ENCODE data around the gene WDPCP.
"Not testable (repeated sequence)": the region's sequence is repeated elsewhere in the genome, so short reads cannot be mapped to it uniquely, and the experiment has no call there.

The WDPCP gene, protein sequence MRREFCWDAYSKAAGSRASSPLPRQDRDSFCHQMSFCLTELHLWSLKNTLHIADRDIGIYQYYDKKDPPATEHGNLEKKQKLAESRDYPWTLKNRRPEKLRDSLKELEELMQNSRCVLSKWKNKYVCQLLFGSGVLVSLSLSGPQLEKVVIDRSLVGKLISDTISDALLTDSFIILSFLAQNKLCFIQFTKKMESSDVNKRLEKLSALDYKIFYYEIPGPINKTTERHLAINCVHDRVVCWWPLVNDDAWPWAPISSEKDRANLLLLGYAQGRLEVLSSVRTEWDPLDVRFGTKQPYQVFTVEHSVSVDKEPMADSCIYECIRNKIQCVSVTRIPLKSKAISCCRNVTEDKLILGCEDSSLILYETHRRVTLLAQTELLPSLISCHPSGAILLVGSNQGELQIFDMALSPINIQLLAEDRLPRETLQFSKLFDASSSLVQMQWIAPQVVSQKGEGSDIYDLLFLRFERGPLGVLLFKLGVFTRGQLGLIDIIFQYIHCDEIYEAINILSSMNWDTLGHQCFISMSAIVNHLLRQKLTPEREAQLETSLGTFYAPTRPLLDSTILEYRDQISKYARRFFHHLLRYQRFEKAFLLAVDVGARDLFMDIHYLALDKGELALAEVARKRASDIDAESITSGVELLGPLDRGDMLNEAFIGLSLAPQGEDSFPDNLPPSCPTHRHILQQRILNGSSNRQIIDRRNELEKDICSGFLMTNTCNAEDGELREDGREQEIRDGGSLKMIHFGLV

GRCh38 chr2:63588385-63589147, at the start of gene WDPCP, which contains the start of gene MDH1:
Gene WDPCP, minus strand, starts transcription at chr2:63588477. Its CDS starts 206 bp downstream, at chr2:63588271.
Gene MDH1, plus strand, starts transcription at chr2:63588963. Its CDS starts 81 bp downstream, at chr2:63589044.
- DNase-seq, result peak; percentile 95 to 100

GRCh38 chr2:63632382-63632781, 44.1 kb upstream of the WDPCP start:
- DNase-seq, result no peak

DNA sequence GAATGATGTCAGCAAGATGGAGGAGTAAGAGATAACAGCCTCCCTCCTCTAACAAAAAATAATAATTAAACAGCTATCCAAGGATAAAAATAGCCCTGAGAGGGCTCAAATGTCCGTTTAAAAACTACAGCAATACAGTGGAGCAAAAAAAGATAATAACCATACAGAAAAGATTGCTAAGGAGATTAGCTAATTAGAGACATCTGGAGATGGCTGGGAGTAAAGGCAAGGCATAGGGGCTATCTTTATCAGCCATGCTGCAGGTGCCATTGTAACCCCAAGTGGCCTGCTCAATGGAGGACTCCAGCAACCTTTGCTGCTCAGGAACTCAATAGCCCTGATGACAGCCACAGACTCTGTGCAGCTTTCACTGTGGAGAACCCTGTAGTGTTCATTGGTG, 43.2 kb upstream of the WDPCP start:
- DNase-seq, result no peak

DNA sequence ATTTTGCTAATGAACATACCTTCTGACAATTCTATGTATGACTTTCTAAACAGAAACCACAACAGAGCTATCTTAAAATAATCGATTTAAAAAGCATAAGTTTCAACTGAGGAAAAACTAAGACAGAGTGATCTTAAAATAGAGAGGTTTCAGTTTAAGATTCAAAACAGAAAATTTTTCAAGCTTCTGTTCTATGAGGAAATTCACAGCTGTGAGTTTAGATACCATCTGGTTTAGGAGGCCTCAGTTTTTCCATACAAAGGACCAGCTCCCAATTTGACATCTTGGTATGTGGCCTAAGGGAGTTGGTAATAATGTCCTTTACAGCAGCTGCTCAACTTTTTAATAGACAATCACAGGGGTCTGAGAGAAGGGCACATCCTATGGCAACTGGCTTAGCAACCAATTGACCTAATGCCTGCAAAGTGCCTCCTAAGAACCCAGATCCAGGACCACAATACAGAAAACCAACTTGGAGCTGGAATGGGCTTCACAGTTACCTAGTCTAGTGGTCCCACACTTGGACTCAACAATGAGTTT, 40.2 kb upstream of the WDPCP start:
- no peak for DNase-seq

DNA sequence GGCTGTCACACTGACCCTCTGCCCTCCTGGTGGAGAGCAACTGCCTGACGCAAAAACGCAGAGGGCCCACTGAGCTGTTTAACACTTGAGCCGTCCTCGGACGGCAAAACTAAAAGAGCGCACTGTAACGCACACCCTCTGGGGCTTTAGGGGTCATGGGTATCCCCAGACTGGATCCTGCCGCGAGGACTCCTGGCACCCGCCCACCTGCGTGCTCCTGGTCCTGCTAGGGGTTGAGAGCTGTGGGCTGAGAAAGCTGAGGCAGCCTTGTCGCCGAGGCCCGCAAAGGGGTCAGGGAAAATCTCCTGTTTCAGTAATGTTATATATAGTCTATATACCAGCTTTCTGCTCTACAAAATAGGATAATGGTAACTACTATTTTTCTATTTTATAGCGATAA, 39.6 kb upstream of the WDPCP start:
- DNase-seq, result no peak

DNA sequence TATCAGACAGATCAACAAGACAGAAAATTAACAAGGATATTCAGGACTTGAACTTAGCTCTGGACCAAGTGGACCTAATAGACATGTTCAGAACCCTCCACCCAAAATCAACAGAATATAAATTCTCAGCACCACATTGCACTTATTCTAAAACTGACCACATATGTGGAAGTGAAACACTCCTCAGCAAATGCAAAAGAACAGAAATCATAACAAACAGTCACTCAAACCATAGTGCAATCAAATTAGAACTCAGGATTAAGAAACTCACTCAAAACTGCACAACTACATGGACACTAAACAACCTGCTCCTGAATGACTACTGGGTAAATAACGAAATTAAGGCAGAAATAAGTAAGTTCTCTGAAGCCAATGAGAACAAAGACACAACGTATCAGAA, 35.5 kb upstream of the WDPCP start:
- DNase-seq, result not testable (repeated sequence)

DNA sequence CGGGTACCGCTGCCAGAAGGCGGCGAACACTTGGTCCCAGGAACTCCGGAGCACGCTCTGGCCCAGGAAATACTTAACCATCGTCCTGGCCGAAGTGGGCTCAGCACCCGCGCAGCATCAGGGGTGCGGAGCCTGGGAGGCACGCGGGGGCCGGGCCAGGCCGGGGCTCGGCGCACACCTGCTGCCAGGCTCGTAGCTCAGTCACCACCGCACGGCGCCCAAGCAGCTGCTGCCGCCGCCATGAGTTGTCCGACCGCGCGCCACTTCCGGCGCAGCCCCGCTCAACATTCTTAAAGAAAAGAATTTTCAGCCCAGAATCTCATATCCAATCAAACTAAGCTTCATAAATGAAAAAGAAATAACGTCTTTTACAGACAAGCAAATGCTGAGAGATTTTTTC, 34.5 kb upstream of the WDPCP start:
- no peak for DNase-seq

GRCh38 chr2:63619328-63619727, 31.1 kb upstream of the WDPCP start:
- DNase-seq, result no peak

- no peak for DNase-seq
These were observed 29.1 kb upstream of the WDPCP start for GRCh38 chr2:63617366-63617765.

GRCh38 chr2:63614983-63615945, 27.0 kb upstream of the WDPCP start:
- DNase-seq, result no peak

DNA sequence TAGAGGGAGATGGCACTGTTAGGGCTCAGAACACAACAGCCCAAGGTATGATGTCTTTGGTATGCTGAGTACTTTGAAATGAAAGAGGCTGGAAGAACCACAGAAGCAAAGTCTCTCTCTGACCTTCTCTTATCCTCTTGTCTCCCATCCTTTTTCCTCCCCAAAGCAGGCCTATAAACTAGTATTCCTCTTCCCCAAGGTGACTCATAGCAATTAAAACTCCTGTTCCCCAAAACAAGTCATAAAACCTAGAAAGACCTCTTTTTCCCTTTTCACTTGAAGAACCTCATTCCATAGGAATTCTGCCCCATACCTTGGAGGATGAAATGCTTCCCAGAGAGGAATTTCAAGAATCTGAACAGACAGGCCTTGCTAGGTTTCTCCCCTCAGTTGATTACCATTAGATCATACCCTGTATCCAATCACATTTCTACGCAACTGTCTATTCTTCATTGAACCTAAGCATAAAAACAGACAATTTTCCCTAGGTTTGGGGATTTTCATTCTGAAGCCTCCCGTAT, 26.2 kb upstream of the WDPCP start:
- no peak for DNase-seq

DNA sequence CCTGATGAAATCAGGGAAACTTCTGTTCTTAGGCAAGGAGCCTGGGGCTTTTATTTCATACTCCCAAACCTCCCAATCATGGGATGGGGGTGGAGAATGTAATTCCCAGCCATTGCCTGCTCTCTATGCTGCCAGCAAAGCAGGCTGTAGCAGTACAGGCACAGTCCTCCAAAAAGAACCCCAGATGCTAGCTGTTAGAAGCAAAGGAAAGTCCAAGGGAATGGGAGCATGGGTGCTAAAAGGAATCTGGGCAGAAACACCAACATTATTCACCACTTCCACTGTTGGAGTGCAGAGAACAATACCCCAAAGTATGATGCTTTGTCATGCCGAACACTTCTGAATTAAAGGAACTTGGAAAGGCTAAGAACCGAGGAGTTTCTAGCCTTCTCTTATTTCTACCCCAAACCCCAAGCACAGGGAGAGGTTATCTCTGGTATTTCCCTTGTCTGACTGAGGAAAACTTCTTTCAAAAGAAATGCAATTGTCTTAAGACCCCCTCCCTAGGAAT, 25.2 kb upstream of the WDPCP start:
- no peak for DNase-seq

DNA sequence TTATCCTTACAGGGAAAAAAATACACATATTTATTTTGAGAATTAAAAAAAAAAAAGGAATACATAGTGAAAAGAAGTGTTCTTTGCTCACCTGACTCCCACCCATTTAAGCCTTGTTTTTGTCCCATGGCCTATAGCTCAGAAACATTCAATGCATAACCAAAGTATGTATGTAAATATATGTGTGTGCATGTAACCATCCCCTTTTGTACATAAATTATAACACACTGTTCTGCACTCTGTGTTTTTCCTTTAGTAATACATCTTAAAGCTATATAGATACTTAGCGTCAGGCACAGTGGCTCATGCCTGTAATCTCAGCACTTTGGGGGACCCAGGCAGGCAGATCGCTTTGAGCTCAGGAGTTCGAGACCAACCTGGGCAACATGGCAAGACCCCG, 22.2 kb upstream of the WDPCP start:
- no peak for DNase-seq

DNA sequence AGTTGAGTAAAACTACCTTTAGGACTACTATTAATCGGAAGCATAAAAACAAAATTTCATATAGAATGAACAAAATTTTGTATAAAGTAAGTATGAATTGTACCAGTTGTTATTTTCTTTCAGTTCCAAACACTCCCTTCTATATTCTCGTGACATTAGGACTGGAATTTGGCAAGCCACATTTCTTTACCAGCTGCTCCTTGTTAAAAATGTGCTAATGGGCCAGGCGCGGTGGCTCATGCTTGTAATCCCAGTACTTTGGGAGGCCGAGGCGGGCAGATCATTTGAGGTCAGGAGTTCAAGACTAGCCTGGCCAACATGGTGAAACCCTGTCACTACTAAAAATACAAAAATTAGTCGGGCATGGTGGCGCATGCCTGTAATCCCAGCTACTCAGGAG, 20.6 kb upstream of the WDPCP start:
- not testable (repeated sequence) for DNase-seq

GRCh38 chr2:63604666-63605065, 16.4 kb upstream of the WDPCP start:
- DNase-seq, result no peak

- DNase-seq, result no peak
These were observed 12.7 kb upstream of the WDPCP start for GRCh38 chr2:63600881-63601460.

DNA sequence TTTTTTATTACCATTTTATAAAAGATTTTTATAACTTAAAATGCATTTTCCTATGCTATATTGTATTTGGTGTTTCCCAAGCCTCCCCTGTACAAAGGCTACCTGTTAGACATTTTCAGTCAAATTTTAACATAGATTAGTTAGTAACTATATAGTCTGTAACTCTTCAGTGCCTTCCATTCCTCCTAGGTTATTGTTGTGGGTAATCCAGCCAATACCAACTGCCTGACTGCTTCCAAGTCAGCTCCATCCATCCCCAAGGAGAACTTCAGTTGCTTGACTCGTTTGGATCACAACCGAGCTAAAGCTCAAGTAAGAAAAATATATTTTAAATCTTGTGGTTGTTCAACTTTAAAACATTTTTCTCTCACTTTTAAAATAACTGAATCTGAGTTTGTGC, 10.7 kb upstream of the WDPCP start:
- no peak for DNase-seq

- no peak for DNase-seq
These were observed 8.2 kb upstream of the WDPCP start for GRCh38 chr2:63596401-63596883.

DNA sequence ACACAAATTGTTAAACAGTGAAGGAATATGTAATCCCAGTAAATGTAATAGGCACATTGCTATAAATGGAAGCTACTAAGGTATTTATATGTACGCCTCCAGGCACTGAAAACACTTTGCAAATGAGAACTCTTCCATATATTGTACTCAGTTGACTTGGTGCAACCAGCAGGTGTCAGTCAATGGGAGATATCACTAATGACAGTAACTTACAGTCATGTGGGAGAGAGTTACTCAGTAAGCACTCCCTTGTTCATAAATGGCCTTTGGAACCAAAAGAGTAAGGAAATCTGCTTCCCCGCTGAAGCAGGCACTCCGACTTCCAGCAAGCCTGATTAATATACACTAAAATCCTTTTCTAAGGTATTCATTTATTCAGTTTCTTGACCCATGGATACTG, 6.4 kb upstream of the WDPCP start:
- no peak for DNase-seq

- DNase-seq, result no peak
These were observed 3.4 kb upstream of the WDPCP start for GRCh38 chr2:63591566-63592175.

All from hippocampal formation (tissue), 2 donors.